Neural progenitor cell (in vitro differentiated cells): ENCODE measurements around the gene LTBP1. TPM values are rescaled to one million over a fixed set of nuclear protein-coding genes. Genes with fewer than 3 reads are reported as not detected.

Experiments used
- DNase-seq: peaks from one replicate; pipeline ENCODE4 v3.0.0-alpha.2; 2016; ENCODE audit warnings: low spot score
- H2AFZ ChIP-seq: fragments of 200-600 bp; sonication (generic); replicated peaks from 2 replicates; pipeline ENCODE4 v1.6.1; 2016; ENCODE audit warnings: antibody characterized with exemption
- H3F3A ChIP-seq: fragments of 200-600 bp; sonication (generic); 2 replicates; pipeline ENCODE4 v1.6.1; 2016; ENCODE audit warnings: antibody characterized with exemption, low read depth
- H3K27ac ChIP-seq: fragments of 200-600 bp; sonication (generic); 2 replicates; pipeline ENCODE4 v1.5.1; 2016; ENCODE audit warnings: mild to moderate bottlenecking
- H3K27me3 ChIP-seq: fragments of 200-600 bp; sonication (generic); 2 replicates; pipeline ENCODE4 v1.6.1; 2016; ENCODE audit warnings: mild to moderate bottlenecking, moderate library complexity
- H3K36me3 ChIP-seq: fragments of 200-600 bp; sonication (generic); 2 replicates; pipeline ENCODE4 v1.5.1; 2016
- H3K4me1 ChIP-seq: fragments of 200-600 bp; sonication (generic); 2 replicates; pipeline ENCODE4 v1.6.1; 2016; ENCODE audit warnings: mixed run types
- H3K4me2 ChIP-seq: fragments of 200-600 bp; sonication (generic); 2 replicates; pipeline ENCODE4 v1.6.1; 2016
- H3K4me3 ChIP-seq: fragments of 200-600 bp; sonication (generic); 2 replicates; pipeline ENCODE4 v1.5.1; 2016
- H3K79me2 ChIP-seq: fragments of 200-600 bp; sonication (generic); 2 replicates; pipeline ENCODE4 v1.6.1; 2016; ENCODE audit warnings: low read depth
- H3K9ac ChIP-seq: fragments of 200-600 bp; sonication (generic); 2 replicates; pipeline ENCODE4 v1.6.1; 2016
- H3K9me3 ChIP-seq: fragments of 200-600 bp; sonication (generic); 2 replicates; pipeline ENCODE4 v1.5.1; 2016; ENCODE audit warnings: low read depth
- H4K20me1 ChIP-seq: fragments of 200-600 bp; sonication (generic); 2 replicates; pipeline ENCODE4 v1.6.1; 2016; ENCODE audit warnings: low read depth
- H3K27ac Mint-ChIP-seq: 3 replicates; pipeline ENCODE4 v1.8.0; 2021; ENCODE audit warnings: mixed read lengths
- H3K27me3 Mint-ChIP-seq: 2 replicates; pipeline ENCODE4 v1.8.0; 2022; ENCODE audit warnings: low read depth, mild to moderate bottlenecking, inconsistent platforms, moderate library complexity, mixed read lengths; ENCODE audit not compliant: insufficient read depth
- H3K36me3 Mint-ChIP-seq: 3 replicates; pipeline ENCODE4 v1.8.0; 2021; ENCODE audit warnings: mixed read lengths
- H3K4me1 Mint-ChIP-seq: 3 replicates; pipeline ENCODE4 v1.8.0; 2021; ENCODE audit warnings: mixed read lengths
- H3K4me3 Mint-ChIP-seq: 3 replicates; pipeline ENCODE4 v1.8.0; 2021; ENCODE audit warnings: mild to moderate bottlenecking, moderate library complexity, mixed read lengths
- H3K9me3 Mint-ChIP-seq: 3 replicates; pipeline ENCODE4 v1.8.0; 2020; ENCODE audit warnings: mixed read lengths
- CTCF ChIP-seq: fragments of 200-600 bp; sonication (generic); IDR thresholded peaks from 2 replicates; pipeline ENCODE4 v1.5.1; 2017; ENCODE audit warnings: antibody characterized with exemption, mild to moderate bottlenecking
- EZH2 ChIP-seq: fragments of 200-600 bp; sonication (generic); IDR thresholded peaks from 2 replicates; pipeline ENCODE4 v1.6.1; 2017; ENCODE audit warnings: antibody characterized with exemption, mild to moderate bottlenecking, moderate library complexity
- EZH2phosphoT487 ChIP-seq: fragments of 200-600 bp; sonication (generic); IDR thresholded peaks from 2 replicates; pipeline ENCODE4 v1.6.1; 2017; ENCODE audit warnings: antibody characterized with exemption
- total RNA-seq: library from RNA; depleted of rRNA; stranded (reverse); fragments of >200 nt; gene quantifications from 2 replicates; pipeline ENCODE4 v1.2.3, GENCODE V29; 2015; ENCODE audit warnings: low replicate concordance

LTBP1 gene
- total RNA-seq, 1 donor from 2014 or later = 50.5 TPM

- H3K27ac ChIP-seq = no peak overlapping the region
- Mint-ChIP-seq H3K27me3 (peaks cover 5% of the 10 kb centered on the region), H3K36me3 (no peaks in the 10 kb centered on the region), H3K4me1 (no peaks in the 10 kb centered on the region), H3K27ac (no peak overlapping the region), H3K9me3 (no peaks in the 10 kb centered on the region), H3K4me3 (no peak overlapping the region)
- H3K27me3 ChIP-seq = no peaks in the 10 kb centered on the region
- no peaks in the 10 kb centered on the region for H3F3A ChIP-seq
- H3K79me2 ChIP-seq = no peaks in the 10 kb centered on the region
- TF ChIP-seq CTCF = no peak
- TF ChIP-seq EZH2phosphoT487 = no peak
- no peak for TF ChIP-seq EZH2
- H3K4me2 ChIP-seq = no peak overlapping the region
- peaks cover 3% of the 10 kb centered on the region for H3K4me1 ChIP-seq
- no peak for DNase-seq
- H3K9ac ChIP-seq = no peak overlapping the region
- no peaks in the 10 kb centered on the region for H4K20me1 ChIP-seq
- no peaks in the 10 kb centered on the region for H3K9me3 ChIP-seq
- H2AFZ ChIP-seq = no peak overlapping the region
- H3K36me3 ChIP-seq = no peaks in the 10 kb centered on the region
- H3K4me3 ChIP-seq = no peak overlapping the region
These were observed 14.1 kb downstream of the LTBP1 start for GRCh38 chr2:32960647-32961403.

GRCh38 chr2:32962690-32963089 is 15.9 kb downstream of the LTBP1 start:
- no peak overlapping the region for H3K27ac ChIP-seq

GRCh38 chr2:32963941-32964340 is 17.2 kb downstream of the LTBP1 start:
- Histone ChIP-seq H3K4me1 (peaks cover 3% of the 10 kb centered on the region), H3K27me3 (no peaks in the 10 kb centered on the region), H3K27ac (no peak overlapping the region), H3K4me3 (no peak overlapping the region), H3K4me2 (no peak overlapping the region), H3F3A (no peaks in the 10 kb centered on the region), H3K79me2 (peaks cover 5% of the 10 kb centered on the region), H2AFZ (no peak overlapping the region), H4K20me1 (no peaks in the 10 kb centered on the region), H3K36me3 (no peaks in the 10 kb centered on the region), H3K9me3 (no peaks in the 10 kb centered on the region), H3K9ac (no peak overlapping the region)
- H3K36me3 Mint-ChIP-seq = no peaks in the 10 kb centered on the region
- no peaks in the 10 kb centered on the region for H3K4me1 Mint-ChIP-seq
- H3K9me3 Mint-ChIP-seq = no peaks in the 10 kb centered on the region
- H3K27ac Mint-ChIP-seq = no peak overlapping the region
- peaks cover 5% of the 10 kb centered on the region for H3K27me3 Mint-ChIP-seq
- no peak for TF ChIP-seq EZH2phosphoT487
- no peak overlapping the region for H3K4me3 Mint-ChIP-seq
- no peak for DNase-seq

More at GRCh38 chr2:32962690-32963089, 15.9 kb downstream of the LTBP1 start:
- H3K9ac ChIP-seq = no peak overlapping the region
- no peak overlapping the region for H2AFZ ChIP-seq
- peaks cover 5% of the 10 kb centered on the region for H3K27me3 Mint-ChIP-seq
- H3K27me3 ChIP-seq = no peaks in the 10 kb centered on the region
- H3K4me2 ChIP-seq = no peak overlapping the region
- H3K27ac Mint-ChIP-seq = no peak overlapping the region
- H3K36me3 Mint-ChIP-seq = no peaks in the 10 kb centered on the region
- peaks cover 3% of the 10 kb centered on the region for H3K4me1 ChIP-seq
- H3F3A ChIP-seq = no peaks in the 10 kb centered on the region
- no peak overlapping the region for H3K4me3 ChIP-seq
- no peak overlapping the region for H3K4me3 Mint-ChIP-seq
- no peaks in the 10 kb centered on the region for H3K79me2 ChIP-seq
- H3K9me3 ChIP-seq = no peaks in the 10 kb centered on the region
- H4K20me1 ChIP-seq = no peaks in the 10 kb centered on the region
- no peaks in the 10 kb centered on the region for H3K9me3 Mint-ChIP-seq
- no peaks in the 10 kb centered on the region for H3K4me1 Mint-ChIP-seq
- TF ChIP-seq EZH2phosphoT487 (no peak), CTCF (no peak), EZH2 (no peak)
- DNase-seq = no peak
- H3K36me3 ChIP-seq = no peaks in the 10 kb centered on the region

- no peaks in the 10 kb centered on the region for H3F3A ChIP-seq
- peaks cover 5% of the 10 kb centered on the region for H3K79me2 ChIP-seq
- Mint-ChIP-seq H3K4me1 (no peaks in the 10 kb centered on the region), H3K4me3 (no peak overlapping the region), H3K9me3 (peaks cover 9% of the 10 kb centered on the region), H3K36me3 (no peaks in the 10 kb centered on the region), H3K27me3 (peaks cover 5% of the 10 kb centered on the region), H3K27ac (no peak overlapping the region)
- no peak overlapping the region for H3K4me2 ChIP-seq
- no peak for DNase-seq
- no peak for TF ChIP-seq CTCF
- H3K9ac ChIP-seq = no peak overlapping the region
- no peaks in the 10 kb centered on the region for H3K36me3 ChIP-seq
- H2AFZ ChIP-seq = no peak overlapping the region
- H3K4me3 ChIP-seq = no peak overlapping the region
- H3K9me3 ChIP-seq = no peaks in the 10 kb centered on the region
- peaks cover 3% of the 10 kb centered on the region for H3K4me1 ChIP-seq
- H3K27me3 ChIP-seq = no peaks in the 10 kb centered on the region
- no peaks in the 10 kb centered on the region for H4K20me1 ChIP-seq
- H3K27ac ChIP-seq = no peak overlapping the region
These were observed 18.9 kb downstream of the LTBP1 start for GRCh38 chr2:32965523-32966171.
